Right lobe of liver (tissue), 4 donors: ENCODE results near the gene NRSN2.

Experiments used
- POLR2A ChIP-seq: fragments of 450-650 bp; IDR thresholded peaks from one replicate; pipeline ENCODE4 v1.6.1; 2017; ENCODE audit warnings: antibody characterized with exemption, mild to moderate bottlenecking
- TF ChIP-seq, protein P1 (sequence below), 4 donors: fragments of 200-600 bp in 3 of 4; fragments of 450-650 bp in 1 of 4; IDR thresholded peaks; one replicate each; pipeline versions ENCODE4 v1.5.1 to v1.8.0; 2016 to 2022; ENCODE audit warnings: antibody characterized with exemption in 4 of 4, mild to moderate bottlenecking in 2 of 4
- donor health status: DM: no; HTN: no; CAD: no.
- donor health status: DM: no; HTN: no; CAD: no.
- donor health status: DM: no; HTN: yes; CAD: no.

DNA sequence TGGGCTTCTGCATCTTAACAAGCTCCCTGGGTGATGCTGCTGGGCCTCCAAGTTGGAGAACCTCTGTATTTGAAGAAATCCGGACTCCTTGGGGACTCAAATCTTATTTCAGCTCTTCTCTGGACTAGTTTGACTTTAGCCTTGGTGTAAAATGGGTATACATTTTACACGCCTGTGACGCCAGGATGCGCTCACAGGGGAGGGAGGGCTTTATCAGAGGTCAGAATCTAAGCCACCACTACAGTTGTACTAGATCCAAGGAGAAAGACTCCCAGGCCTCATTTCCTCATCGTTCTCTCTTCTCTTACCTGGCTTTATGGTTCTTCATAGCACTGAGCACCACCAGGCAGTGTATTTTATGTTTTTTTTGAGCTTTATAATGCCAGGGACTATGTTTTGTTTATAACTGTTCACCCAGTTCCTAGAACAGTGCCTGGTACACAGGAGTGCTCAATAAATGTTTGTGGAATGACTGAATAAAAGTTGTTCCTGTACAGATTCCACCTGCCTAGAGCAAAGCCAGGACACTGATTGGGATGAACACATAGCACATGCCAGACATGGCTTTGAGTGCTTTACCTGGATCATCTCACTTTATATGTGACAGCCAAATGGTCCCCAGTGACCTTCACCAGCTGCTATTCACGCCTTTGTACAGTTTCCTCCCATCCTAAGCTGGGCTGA is 56.1 kb downstream of the NRSN2 start:
- TF ChIP-seq, protein P1, sequence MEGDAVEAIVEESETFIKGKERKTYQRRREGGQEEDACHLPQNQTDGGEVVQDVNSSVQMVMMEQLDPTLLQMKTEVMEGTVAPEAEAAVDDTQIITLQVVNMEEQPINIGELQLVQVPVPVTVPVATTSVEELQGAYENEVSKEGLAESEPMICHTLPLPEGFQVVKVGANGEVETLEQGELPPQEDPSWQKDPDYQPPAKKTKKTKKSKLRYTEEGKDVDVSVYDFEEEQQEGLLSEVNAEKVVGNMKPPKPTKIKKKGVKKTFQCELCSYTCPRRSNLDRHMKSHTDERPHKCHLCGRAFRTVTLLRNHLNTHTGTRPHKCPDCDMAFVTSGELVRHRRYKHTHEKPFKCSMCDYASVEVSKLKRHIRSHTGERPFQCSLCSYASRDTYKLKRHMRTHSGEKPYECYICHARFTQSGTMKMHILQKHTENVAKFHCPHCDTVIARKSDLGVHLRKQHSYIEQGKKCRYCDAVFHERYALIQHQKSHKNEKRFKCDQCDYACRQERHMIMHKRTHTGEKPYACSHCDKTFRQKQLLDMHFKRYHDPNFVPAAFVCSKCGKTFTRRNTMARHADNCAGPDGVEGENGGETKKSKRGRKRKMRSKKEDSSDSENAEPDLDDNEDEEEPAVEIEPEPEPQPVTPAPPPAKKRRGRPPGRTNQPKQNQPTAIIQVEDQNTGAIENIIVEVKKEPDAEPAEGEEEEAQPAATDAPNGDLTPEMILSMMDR (IDR thresholded peaks at IDR 0.05), result no peak
- TF ChIP-seq POLR2A, result no peak
